ENCODE results near the gene CARD11. TPM values are rescaled to one million over a fixed set of nuclear protein-coding genes. Genes with fewer than 3 reads are reported as not detected.

CARD11 gene
- 10 to 100 TPM in 1 of 4 donors, 1 to 10 TPM in 3; 3.1 to 53.6 (median 5.9) TPM for total RNA-seq

GRCh38 chr7:3043544-3044371 is at the start of gene CARD11:
Gene CARD11, minus strand, starts transcription at chr7:3043867. Its CDS starts 85,361 bp downstream, at chr7:2958506.
- Histone ChIP-seq H3K27ac (peak within 1 kb of the TSS; percentile 72 to 92 (median 84)), H3K4me3 (peak within 1 kb of the TSS; percentile 45 to 72 (median 57)), H3K4me1 (peaks cover 0 to 20% (median 4%) of the 10 kb centered on the region in 4 donors), H3K27me3 (peaks cover 0 to 5% of the 10 kb centered on the region in 2 donors), H3K36me3 (no peaks in the 10 kb centered on the region), H3K9me3 (no peaks in the 10 kb centered on the region)
- peak in 2 of 3 donors; percentile 81 to 82 for DNase-seq
- TF ChIP-seq POLR2A (IDR thresholded peaks at IDR 0.05) (no peak), CTCF (IDR thresholded peaks at IDR 0.05) (no peak)

DNA sequence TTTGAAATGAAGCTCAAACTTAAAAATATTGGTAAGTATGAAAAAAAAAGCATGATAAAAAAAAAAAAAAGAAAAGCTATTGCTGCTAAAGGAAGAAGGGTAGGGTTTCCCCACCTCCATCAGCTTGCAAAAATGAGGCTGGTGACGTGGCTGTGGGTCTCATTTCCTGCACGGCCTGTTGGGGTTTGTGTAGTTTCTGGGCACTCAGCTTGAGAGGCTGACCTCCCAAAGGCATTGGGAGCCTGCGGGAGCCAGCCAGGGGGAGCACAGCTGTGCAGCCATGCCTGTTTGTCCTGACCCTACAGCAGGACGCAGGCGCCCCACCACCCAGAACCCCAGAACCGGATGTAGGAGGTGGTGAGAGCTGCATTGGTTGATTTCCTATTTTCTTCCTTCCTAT is 48.8 kb upstream of the CARD11 start:
- peak in 2 of 3 donors; percentile 79 to 84 for DNase-seq
- Histone ChIP-seq H3K9me3 (no peaks in the 10 kb centered on the region), H3K27me3 (no peaks in the 10 kb centered on the region), H3K4me3 (no peak overlapping the region), H3K4me1 (peaks cover 0 to 8% (median 4%) of the 10 kb centered on the region in 4 donors), H3K36me3 (no peaks in the 10 kb centered on the region), H3K27ac (peak overlapping the region in 1 of 4 donors; percentile 74)
- TF ChIP-seq POLR2A (IDR thresholded peaks at IDR 0.05) = no peak
- TF ChIP-seq CTCF (IDR thresholded peaks at IDR 0.05) = no peak

GRCh38 chr7:3091631-3092030 is 48.0 kb upstream of the CARD11 start:
- peak overlapping the region in 2 of 4 donors; percentile 52 to 74 for H3K27ac ChIP-seq
- H3K4me3 ChIP-seq = no peak overlapping the region
- no peak for DNase-seq
- H3K27me3 ChIP-seq = no peaks in the 10 kb centered on the region
- peaks cover 0 to 8% (median 4%) of the 10 kb centered on the region in 4 donors for H3K4me1 ChIP-seq
- H3K9me3 ChIP-seq = no peaks in the 10 kb centered on the region
- no peak for TF ChIP-seq POLR2A (IDR thresholded peaks at IDR 0.05)
- no peak for TF ChIP-seq CTCF (IDR thresholded peaks at IDR 0.05)
- no peaks in the 10 kb centered on the region for H3K36me3 ChIP-seq

GRCh38 chr7:3089493-3089892 is 45.8 kb upstream of the CARD11 start:
- peaks cover 0 to 8% (median 4%) of the 10 kb centered on the region in 4 donors for H3K4me1 ChIP-seq
- TF ChIP-seq CTCF (IDR thresholded peaks at IDR 0.05) = peak in 5 of 6 experiments; percentile 6 to 41 (median 35)
- no peak for TF ChIP-seq POLR2A (IDR thresholded peaks at IDR 0.05)
- H3K9me3 ChIP-seq = no peaks in the 10 kb centered on the region
- H3K27ac ChIP-seq = no peak overlapping the region
- no peaks in the 10 kb centered on the region for H3K36me3 ChIP-seq
- no peak overlapping the region for H3K4me3 ChIP-seq
- H3K27me3 ChIP-seq = no peaks in the 10 kb centered on the region
- no peak for DNase-seq

- Histone ChIP-seq H3K4me3 (no peak overlapping the region), H3K4me1 (peaks cover 0 to 5% (median 4%) of the 10 kb centered on the region in 4 donors), H3K9me3 (no peaks in the 10 kb centered on the region), H3K27ac (no peak overlapping the region), H3K36me3 (no peaks in the 10 kb centered on the region), H3K27me3 (no peaks in the 10 kb centered on the region)
- TF ChIP-seq POLR2A (IDR thresholded peaks at IDR 0.05) = no peak
- no peak for TF ChIP-seq CTCF (IDR thresholded peaks at IDR 0.05)
- DNase-seq = no peak
Measured at GRCh38 chr7:3087243-3087755, 43.6 kb upstream of the CARD11 start.
